ENCODE data around the gene HOXB8.

GRCh38 chr17:48566717-48567116, 48.4 kb downstream of the HOXB8 start:
- TF ChIP-seq CTCF (IDR thresholded peaks at IDR 0.05) (no peak), EP300 (IDR thresholded peaks at IDR 0.05) (no peak), POLR2A (IDR thresholded peaks at IDR 0.05) (no peak)
